ENCODE measurements around the gene GPR18.

The GPR18 gene

GRCh38 chr13:99290894-99291293 is 32.7 kb upstream of the GPR18 start:
- DNase-seq (ENCODE audit: low read depth in 2 of 2), result no peak

- no peak for DNase-seq (ENCODE audit: low read depth in 2 of 2)
Measured at GRCh38 chr13:99289674-99290337, 31.6 kb upstream of the GPR18 start.

DNA sequence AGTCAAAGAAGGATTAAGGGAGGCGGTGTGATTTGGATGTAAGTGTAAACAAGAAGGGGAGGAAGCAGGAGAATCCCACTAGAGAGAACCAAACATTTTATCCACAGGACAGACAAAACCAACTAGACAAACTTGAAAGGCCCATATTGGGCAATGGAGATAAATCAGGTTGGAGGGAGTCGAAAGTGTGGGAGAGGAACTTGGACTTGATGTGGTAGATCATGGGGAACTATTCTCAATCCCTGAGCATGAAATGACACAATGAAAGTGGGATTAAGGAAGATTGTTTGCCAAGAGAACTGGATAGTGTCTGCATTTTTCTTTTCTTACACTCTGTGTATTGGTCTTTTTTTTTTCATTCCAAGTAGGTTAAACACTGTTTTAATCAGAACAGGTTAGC is 31.1 kb upstream of the GPR18 start:
- no peak for DNase-seq (ENCODE audit: low read depth in 2 of 2)

GRCh38 chr13:99288089-99288488 is 29.9 kb upstream of the GPR18 start:
- DNase-seq (ENCODE audit: low read depth in 2 of 2), result no peak

- DNase-seq (ENCODE audit: low read depth in 2 of 2), result no peak
Measured at GRCh38 chr13:99287551-99287950, 29.4 kb upstream of the GPR18 start.

- DNase-seq (ENCODE audit: low read depth in 2 of 2), result no peak
Measured at GRCh38 chr13:99285432-99286182, 27.4 kb upstream of the GPR18 start.

DNA sequence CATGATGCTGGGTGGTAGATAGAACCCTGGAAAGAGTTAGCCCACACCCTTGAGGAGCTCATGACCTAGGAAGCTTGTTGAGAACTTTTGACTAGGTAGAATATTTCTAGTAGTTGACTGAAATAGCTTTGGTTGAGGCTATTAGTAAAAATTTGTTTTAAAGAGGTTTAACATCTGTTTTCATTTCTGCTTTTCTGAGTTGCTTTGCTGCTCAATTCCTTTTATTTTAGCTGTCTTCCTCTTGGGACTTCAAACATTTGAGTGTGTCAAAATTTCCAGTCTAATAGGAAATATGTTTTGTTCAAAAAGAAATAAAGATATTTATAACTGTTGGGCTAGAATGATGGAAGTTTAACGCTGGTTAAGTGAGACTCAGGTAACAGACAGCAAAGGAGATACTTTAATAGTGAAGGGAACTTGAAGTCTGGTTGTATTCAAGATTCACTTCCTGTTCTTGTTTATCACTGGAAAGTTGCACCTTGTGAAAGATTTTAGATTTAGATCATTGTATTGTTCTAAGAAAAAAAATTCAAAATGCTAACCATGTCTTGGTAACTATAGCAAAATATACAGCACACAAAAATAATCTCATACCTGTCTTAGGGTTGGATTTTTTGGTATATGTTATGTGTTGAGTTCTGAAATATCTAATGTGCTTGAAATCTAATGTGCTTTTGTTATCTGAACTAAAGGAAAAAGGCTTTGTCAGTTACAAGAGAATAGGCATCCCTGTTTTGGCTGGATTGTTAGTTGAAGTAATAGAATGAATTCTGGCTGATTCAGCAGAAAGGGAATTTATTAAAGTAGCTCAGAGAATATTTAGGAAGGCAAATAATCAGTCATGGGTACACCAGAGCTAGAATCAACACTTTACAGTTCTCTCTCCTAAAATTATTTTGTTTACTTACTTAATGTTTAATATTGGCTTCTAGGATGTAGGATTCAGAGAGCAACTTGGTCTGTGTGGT is 24.4 kb upstream of the GPR18 start:
- DNase-seq (ENCODE audit: low read depth in 2 of 2), result no peak

GRCh38 chr13:99281811-99282263 is 23.7 kb upstream of the GPR18 start:
- no peak for DNase-seq (ENCODE audit: low read depth in 2 of 2)

- DNase-seq (ENCODE audit: low read depth in 2 of 2), result no peak
Measured at GRCh38 chr13:99280166-99280565, 22.0 kb upstream of the GPR18 start.

- no peak for DNase-seq (ENCODE audit: low read depth in 2 of 2)
Measured at GRCh38 chr13:99279637-99280036, 21.5 kb upstream of the GPR18 start.

- no peak for DNase-seq (ENCODE audit: low read depth in 2 of 2)
Measured at GRCh38 chr13:99278843-99279242, 20.7 kb upstream of the GPR18 start.

- no peak for DNase-seq (ENCODE audit: low read depth in 2 of 2)
Measured at GRCh38 chr13:99278200-99278599, 20.0 kb upstream of the GPR18 start.

- DNase-seq (ENCODE audit: low read depth in 2 of 2), result no peak
Measured at GRCh38 chr13:99277629-99278028, 19.4 kb upstream of the GPR18 start.

- no peak for DNase-seq (ENCODE audit: low read depth in 2 of 2)
Measured at GRCh38 chr13:99276706-99277105, 18.5 kb upstream of the GPR18 start.

DNA sequence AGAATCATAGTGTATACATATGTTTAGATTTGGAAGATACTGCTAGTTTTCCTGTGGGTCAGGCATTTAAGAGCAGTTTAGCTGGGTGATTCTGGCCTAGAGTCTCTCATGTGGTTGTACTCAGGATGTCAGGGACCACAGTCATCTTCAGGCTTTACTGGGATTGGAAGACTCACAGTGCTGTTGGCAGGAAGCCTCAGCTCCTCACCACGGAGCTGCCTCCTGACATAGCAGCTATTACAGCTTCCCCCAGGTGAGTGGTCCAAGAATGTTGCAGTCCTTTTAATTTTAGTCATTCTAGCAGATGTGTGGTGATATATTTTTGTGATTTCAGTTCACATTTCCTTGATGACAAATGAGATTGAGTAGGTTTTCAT is 16.9 kb upstream of the GPR18 start:
- DNase-seq (ENCODE audit: low read depth in 2 of 2), result no peak

GRCh38 chr13:99273128-99273527 is 14.9 kb upstream of the GPR18 start:
- DNase-seq (ENCODE audit: low read depth in 2 of 2), result no peak

DNA sequence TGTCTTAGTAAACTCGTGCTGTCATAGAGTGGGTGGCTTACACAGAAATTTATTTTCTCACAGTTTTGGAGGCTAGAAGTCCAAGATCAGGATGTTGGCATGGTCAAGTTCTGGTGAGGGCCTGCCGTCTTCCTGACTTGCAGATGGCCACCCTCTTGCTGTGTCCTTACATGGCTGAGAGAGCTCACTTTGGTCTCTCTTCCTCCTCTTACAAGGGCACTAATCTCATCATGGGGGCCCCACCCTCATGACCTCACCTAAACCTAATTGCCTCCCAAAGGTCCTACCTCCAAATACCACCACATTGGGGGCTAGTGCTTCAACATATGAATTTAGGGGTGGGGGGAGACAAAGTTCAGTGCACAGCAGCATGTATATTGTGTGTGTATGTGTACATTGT is 14.3 kb upstream of the GPR18 start:
- no peak for DNase-seq (ENCODE audit: low read depth in 2 of 2)

- DNase-seq (ENCODE audit: low read depth in 2 of 2), result no peak
Measured at GRCh38 chr13:99271249-99271648, 13.1 kb upstream of the GPR18 start.

GRCh38 chr13:99270518-99270917 is 12.3 kb upstream of the GPR18 start:
- no peak for DNase-seq (ENCODE audit: low read depth in 2 of 2)

- no peak for DNase-seq (ENCODE audit: low read depth in 2 of 2)
Measured at GRCh38 chr13:99269627-99270241, 11.6 kb upstream of the GPR18 start.

GRCh38 chr13:99268822-99269221 is 10.6 kb upstream of the GPR18 start:
- DNase-seq (ENCODE audit: low read depth in 2 of 2), result no peak

- DNase-seq (ENCODE audit: low read depth in 2 of 2), result no peak
Measured at GRCh38 chr13:99267927-99268326, 9.7 kb upstream of the GPR18 start.
